NOMO-1 (cell line): Measurements from ENCODE around the gene TNNT3.

Experiments used
- DNase-seq, 2 experiments: peaks; one replicate each; lab custom pipeline; 2025; ENCODE audit not compliant: unreplicated experiment in 2 of 2; lab: John Stamatoyannopoulos, UW

TNNT3 gene

DNA sequence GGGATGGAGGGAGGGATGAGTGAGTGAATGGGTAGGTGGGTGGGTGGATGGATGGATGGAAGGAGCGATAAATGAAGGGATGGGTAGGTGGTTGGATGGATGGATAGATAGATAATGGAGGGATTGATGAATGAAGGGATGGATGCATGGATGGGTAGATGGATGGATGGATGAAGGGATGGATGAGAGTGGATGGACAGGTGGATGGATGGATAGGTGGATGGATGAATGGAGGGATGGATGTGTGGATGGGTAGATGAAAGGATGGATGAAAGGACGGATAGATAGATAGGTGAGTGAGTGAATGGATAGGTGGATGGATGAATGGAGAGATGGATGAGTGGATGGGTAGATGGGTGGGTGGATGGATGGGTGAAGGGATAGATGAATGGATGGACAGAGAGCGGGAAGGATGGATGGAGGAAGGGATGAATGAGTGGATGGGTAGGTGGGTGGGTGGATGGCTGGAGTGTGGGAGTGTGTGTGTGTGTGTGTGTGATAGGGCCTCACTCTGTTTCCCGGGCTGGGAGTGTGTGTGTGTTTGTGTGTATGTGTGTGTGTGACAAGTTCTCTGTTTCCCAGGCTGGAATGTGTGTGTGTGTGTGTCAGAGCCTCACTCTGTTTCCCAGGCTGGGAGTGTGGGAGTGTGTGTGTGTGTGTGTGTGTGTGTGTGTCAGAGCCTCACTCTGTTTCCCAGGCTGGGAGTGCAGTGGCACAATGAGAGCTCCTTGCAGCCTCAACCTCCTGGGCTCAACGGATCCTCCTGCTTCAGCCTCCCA lies 25.7 kb upstream of the TNNT3 start:
- no peak for DNase-seq

DNA sequence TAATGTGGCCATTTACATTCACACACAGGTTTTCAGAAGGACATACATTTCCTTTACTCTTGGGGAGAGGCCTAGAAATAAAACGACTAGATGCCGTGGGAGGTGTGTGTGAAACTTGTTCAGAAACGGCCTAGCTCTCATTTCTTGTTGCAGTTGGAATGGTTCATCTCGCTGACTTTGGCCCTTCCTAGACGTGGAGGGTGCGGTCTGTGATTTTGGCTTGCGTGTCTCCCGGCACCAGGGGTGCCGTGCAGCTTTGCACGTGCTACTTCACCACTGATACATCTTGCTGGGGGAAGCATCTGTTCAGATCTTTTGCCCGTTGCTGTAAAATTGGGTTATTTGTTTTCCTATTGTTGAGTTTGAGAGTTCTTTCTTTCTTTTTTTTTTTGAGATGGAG lies 24.7 kb upstream of the TNNT3 start:
- no peak for DNase-seq

DNA sequence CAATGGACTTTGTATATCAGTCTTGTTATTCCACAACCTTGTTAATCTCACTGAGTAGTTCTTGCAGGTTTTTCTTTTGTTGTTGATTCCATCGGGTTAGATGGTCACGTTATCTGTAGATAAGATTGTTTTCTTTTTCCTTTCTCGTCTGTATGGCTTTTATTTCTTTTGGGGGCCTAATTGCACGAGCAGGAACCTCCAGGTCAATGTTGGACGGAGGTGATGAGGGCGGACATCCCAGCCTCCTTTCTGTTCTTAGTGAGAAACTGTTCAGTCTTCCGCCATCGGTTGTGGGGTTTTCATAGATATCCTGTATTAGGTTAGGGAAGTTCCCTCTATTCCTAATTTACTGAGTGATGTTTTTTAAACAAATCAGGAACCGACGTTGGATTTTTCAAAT lies 23.0 kb upstream of the TNNT3 start:
- no peak for DNase-seq

DNA sequence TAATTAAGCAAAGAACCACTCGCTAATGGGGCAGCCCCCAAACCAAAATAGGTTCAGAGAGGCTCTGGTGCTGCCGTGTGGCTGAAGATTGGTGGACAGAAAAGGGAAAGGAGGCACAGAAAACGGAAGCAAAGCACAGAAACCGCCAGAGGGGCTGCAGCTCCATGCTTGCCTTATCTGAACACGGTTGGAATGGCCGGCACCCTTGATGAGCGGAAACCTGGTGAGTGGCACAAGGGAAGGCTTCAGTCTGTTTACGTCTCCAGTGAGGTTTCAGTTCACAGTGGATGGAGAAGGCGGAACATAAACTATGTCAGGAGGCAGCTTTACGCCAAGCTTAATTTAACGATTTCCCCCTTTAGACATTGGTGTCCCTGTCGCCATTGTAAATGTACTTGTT lies 22.6 kb upstream of the TNNT3 start:
- no peak for DNase-seq

DNA sequence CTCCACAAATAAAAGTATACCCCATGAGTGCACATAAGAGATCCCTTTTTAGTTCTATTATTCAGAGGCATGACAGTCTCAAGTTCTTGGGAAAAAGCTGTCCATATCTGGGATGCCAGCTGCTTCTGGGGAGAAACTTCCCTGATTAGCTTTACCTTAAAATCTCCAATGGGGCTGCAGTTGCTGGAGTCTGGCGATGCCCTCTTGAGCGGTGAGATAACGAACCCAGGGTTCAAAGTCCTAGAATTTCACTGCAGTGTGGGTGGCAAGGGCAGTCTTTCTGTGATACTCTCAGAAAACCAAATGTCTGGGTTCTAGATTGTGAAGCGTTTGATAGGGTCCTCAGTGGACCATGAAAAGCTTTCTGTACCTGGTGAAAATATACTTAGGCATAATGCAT lies 20.4 kb upstream of the TNNT3 start:
- no peak for DNase-seq

DNA sequence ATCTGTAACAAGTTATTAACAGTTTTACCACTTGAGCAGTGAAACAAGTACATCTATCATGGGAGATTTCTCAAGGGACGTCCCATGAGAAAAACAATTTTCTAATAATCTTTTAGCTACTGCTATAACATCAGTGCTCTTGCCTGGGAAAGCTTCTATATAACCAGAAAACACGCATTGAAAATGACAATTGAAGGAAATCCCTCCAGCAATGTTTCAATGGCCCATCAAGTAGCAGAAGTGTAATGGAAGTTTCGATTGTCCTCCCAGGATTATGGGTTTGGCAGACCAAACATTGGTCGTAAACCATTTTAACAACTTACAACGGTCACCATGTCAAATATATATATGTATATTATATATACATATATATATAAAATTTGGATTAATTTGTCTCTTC lies 19.8 kb upstream of the TNNT3 start:
- no peak for DNase-seq

DNA sequence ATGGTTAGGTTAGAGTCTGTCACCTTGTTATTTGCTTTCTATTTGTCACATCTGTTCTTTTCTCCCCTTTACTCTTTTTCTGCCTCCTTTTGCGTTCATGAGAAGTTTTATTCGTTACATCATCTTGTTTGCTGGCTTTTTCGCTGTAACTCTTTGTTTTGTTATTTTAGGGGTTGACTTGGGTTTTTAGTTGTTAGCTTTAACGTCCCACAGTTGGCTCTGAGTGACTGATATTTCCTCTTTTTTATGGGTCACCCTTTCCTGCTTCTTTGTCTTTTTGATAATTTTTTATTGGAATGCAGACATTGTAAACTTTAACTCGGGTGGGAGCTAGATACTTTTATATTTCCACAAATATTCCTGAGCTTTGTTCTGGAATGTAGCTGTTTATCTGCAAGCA lies 13.3 kb upstream of the TNNT3 start:
- peak in 1 of 2 experiments; percentile 21 for DNase-seq

DNA sequence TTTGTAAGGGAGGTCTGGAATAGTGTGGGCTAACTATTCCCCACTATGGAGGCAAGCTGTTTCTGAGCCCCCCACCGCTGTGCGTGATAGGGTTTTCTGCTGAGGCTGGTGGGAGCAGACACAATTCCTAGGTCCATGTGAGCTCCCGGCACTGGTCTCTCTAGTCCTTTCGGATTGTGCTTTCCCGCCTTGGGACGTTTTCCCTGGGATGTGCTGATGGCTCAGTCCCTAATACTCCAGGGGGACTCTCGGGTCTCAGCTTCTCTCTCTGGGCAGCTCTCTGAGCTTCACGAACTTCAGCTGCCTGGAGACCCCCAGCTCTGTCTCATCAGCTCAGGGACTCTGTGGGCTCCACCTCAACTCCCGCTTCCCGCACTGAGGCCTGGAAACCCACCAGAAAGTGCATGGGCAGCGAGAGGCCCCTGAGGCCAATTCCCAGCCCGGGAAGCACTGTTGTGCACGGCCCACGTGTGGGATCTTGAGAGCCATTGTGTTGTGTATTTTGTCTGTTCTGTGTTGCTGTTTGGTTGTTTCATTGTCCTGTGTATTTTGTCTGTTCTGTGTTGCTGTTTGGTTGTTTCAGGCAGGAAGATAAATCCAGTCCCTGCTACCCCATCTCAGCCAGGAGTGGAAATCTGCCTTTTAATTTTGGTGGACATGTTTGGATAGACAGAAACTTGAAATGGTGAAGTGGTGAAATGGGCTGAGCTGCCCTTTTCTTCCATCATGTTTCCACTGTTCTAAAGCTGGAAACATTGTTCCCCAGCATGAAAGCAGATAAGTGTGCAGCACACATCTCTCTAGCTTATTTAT lies 12.7 kb upstream of the TNNT3 start:
- DNase-seq: no peak

DNA sequence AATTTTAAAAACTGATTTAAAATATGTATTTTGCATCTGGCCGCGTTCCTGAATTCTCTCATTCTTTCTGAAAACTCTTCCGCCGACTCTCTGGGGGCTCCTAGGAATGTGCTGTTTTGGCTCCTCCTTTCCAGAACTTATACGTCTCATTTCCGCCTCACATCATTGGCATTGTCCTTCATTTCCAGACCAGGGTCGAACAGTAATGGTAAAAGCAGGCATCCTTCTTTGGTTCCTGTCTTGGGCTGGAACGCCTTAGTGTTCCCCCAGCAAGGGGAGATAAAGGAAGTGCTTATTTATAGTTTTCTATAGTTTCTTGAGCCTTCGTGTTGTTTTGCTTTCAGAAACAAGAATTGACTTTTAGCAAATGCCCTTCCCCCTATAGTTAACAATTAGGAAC lies 10.9 kb upstream of the TNNT3 start:
- DNase-seq: no peak

DNA sequence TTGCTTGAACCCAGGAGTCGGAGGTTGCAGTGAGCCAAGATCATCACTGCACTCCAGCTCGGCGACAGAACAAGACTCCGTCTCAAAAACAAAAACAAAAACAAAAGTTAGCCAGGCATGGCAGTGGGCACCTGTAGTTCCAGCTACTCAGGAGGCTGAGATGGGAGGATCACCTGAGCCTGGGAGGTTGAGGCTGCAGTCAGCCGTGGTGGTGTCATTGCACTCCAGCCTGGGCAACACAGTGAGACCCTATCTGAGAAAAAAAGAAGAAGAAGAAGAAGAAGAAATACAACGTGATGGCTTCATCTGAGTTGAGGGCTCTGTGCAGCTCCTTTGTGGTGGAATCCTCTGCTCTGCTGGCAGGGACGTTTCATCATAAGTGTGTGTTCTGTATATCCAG lies 10.0 kb upstream of the TNNT3 start:
- DNase-seq: no peak

DNA sequence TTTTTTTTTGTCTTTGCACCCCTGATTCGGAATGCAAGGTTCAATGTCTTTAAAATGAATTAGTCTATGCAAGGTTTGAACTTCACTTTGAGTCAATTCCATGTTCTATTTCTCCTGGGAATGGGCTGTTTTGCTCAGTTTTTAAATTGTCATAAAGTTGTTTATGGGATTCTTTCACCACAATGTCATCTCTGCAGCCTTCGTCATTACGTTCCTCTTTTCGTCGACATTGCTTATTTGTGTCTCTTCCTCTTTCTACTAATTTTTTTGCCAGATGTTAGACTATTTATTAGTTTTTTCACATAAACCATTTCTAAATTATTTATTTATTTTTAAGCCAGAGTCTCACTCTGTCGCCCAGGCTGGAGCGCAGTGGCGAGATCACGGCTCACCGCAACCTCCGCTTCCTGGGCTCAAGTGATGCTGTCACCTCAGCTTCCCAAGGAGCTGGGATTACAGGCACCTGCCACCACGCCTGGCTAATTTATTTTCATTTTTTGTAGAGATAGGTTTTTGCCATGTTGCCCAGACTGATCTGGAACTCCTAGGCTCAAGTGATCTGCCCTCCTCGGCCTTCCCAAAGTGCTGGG lies 7.1 kb upstream of the TNNT3 start:
- DNase-seq: peak; percentile 38 to 76

DNA sequence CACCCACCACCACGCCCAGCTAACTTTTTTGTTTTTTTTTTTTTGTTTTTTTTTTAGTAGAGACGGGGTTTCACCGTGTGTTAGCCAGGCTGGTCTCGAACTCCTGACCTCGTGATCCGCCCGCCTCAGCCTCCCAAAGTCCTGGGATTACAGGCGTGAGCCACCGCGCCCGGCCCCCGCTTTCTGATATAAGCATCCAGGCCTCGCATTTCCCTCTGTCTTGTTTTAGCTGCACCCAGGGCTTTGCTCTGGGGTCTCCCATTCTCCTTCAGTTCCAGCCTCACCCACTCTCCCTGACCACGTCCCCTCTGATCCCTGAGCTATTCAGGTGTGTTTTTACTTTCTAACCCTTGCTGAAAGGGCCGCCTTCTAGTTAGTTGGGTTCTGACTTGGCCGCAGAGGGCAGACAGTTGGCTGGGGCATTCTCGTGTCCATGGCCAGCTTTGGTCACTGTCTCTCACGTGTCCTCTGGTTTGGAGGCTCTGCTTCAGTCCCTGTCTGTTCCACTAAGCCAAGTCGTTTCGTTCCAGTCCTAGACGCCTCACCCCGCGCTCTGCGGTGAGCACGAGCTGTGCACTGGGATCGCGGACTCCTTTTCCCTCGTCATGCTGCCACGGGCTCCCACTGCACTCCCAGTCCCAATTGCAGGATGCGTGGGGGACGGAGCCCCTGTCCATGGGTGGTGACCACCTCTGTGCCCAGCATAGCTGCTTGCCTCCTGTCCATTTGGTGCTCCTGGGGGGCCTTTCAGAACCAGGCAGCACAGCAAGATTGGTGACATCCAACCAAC lies 6.0 kb upstream of the TNNT3 start:
- DNase-seq: no peak

DNA sequence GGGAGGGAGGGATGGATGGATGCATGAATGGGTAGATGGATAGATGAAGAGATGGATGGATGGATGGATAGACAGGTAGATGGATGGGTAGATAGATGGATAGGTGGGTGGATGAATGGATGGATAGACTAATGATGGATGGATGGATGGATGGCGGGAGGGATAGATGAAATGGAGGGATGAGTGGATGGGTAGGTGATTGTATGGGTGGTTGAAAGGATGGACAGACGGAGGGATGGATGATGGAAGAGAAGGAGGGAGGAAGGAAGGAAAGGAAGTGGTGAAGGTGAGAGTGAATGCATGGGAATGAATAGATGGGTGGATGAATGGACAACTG lies 3.7 kb upstream of the TNNT3 start:
- no peak for DNase-seq

DNA sequence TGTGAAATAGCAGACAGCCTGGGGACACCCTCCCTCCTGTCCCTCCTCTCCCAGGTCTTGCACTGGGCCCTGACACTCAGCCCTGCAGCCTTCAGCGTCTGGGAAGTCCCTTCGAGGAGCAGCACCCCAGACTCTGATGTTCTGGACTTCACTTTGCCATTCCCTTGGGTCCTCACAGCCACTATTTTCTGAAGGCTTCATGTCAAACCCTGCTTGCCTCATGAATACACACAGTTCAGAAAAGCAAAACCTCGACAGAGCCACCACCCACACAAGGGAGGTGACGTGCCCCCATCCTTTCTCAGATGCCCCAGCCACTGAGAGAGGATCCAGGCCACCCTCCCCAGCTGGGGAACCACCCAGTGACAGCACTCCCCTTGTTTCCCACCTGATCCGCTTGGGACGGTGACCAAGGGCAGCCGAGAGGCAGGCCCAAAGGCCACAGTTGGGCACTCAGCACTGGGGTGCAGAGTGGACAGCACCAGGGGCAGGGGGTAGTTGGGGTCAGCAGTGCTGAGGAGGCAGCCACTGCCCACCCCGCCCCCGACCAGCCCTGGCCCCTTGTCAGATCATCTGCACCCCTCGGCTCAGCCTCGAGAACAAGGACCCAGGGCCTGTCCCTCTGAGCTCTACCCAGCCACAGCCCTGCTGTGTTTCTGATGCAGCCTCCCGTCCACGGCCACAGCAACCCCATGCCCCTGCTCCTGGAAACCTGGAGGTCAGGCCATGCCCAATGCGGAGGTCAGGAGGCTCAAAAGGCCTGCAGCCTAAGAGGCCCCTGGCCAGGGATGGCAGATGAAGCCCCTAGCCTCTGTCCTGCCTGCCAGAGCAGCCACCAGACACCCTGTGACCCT lies 3.1 kb upstream of the TNNT3 start:
- DNase-seq: no peak

DNA sequence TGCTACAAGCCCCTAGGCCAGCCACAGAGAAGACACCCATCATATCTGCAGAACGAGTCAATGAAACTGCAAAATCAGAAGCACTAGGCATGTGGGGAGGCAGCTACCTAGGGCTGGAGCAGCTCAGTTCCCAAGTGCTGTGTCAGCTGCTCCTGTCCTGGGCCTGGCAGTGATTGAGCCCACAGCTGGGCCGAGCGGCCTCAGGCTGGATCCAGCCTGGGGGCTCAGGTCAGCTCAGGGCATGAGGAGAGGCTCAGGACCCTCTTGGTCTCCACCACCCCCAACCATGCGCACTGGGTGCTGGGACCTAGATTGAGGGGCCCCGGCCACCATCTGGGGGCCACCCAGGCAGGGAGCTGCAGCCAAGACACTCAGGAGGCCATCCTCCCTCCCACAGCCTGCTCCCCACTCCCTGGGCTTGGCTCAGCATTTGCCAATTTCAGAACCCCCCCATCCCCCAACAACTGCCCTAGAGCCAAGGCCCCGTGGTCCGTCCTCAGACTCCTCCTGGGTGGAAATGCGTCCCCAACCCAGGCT lies 2.4 kb upstream of the TNNT3 start:
- DNase-seq: no peak

DNA sequence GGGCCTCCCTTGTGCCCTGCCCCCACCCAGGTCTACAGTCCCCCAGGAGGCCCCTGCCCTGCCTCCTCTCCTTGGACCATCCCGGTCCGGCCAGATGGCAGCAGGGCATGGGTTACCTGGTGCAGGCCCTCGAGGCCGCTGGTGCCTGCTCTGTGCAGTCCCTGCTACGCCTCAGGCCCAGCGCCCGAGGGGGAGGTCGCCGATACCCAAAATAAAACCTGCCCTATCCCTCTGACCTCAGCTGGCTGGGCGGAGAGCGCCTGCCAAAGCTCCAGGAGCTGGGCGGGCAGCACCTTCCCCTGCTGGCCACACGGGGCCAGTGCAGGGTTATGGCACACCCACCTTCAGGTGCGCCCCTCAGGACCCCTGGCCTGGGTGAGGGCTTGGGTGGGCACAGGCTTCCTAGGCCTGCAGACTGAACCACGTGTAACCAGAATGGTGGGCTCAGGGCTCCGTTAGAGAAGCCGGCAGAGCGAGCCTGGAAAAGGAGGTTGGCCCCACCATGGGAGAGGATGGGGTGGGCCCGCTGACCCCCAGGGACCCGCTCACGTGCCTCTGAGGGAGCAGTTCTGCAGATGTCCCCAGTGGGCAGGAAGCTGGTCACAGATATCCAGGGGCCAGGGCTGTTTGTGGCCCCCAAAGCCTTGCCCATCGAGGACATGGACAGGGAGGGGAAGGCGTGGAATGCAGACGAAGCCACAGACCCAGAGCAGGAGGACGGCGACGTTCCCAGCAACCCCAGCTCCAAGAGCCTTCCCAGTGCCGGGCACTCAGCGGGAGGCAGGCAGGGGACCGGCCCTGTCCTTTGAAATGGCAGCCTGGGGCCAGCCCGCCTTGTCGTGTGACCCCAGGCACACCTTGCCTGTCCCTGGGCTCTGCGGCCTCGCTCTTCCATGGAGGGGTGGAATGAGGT lies 1.7 kb upstream of the TNNT3 start:
- DNase-seq: peak in 1 of 2 experiments; percentile 10

DNA sequence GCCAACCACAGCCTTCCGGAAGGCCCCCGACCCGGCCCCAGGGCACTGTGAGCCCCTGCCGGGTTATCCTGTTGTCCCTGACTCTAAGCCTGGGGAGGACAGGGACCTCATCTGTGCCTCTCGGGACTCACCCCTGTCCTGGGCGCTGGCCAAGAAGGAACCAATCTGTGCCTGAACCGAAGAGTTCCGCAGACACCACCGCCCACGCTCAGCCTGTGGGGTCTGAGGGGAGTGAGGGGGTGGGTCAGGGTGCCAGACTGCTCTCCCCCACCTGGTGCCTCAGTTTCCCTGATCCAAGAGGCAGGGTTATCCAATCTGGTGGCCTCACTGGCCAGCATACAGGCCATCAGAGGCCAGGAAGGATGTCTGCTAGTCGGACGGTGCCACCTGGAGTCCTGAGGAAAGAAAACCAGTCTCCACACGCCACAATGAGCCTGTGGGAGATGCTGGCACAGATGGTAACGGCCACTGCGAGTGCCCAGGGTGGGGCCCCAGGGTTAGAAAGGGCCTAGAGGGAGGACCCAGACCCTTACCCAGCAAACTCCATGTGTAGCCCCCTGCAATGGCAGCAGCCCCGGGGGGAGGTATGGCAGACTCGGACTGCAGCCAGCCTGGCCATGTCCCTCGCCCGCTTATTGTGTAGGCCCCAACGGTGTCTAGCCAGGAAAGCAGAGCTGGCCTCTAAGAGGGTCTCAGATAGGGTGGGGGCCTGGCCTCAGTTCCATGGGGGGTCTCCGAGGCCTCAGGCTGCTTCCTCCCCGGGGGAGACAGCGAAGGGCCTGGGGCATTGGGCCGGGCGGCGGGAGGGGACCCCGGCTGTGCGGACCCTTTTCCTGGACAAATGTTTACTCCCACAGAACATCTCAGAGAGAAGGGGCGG lies 827 bp upstream of the TNNT3 start:
- DNase-seq: no peak
